HepG2 (cell line): ENCODE measurements around the gene SLC38A2. TPM values are rescaled to one million over a fixed set of nuclear protein-coding genes. Genes with fewer than 3 reads are reported as not detected.

Experiments used
- AFF4 ChIP-seq: sonication (generic); formaldehyde crosslinking; IDR thresholded peaks from 2 replicates; pipeline ENCODE4 v1.4.0; 2020; ENCODE audit warnings: missing genetic modification reagents
- AKAP8 ChIP-seq: sonication (generic); formaldehyde crosslinking; IDR thresholded peaks from 2 replicates; pipeline ENCODE4 v1.5.1; 2020; ENCODE audit warnings: mild to moderate bottlenecking, missing genetic modification reagents
- ARID4A ChIP-seq: sonication (generic); formaldehyde crosslinking; IDR thresholded peaks from 2 replicates; pipeline ENCODE4 v1.5.0; 2020; ENCODE audit warnings: mild to moderate bottlenecking, missing genetic modification reagents, borderline replicate concordance
- EHMT2 ChIP-seq: fragments of 200-600 bp; sonication (generic); IDR thresholded peaks from 2 replicates; pipeline ENCODE4 v1.7.0; 2017; ENCODE audit warnings: antibody characterized with exemption, low read depth, low read length, borderline replicate concordance
- FOXM1 ChIP-seq: sonication (generic); formaldehyde crosslinking; IDR thresholded peaks from 2 replicates; pipeline ENCODE4 v1.5.0; 2020; ENCODE audit warnings: missing genetic modification reagents
- HNRNPLL ChIP-seq: fragments of 200-400 bp; formaldehyde crosslinking; IDR thresholded peaks from 2 replicates; pipeline ENCODE4 v1.6.1; 2017; ENCODE audit warnings: mild to moderate bottlenecking, low read depth, low read length; ENCODE audit not compliant: poor library complexity, severe bottlenecking
- MIER3 ChIP-seq: IDR thresholded peaks from 2 replicates; pipeline ENCODE4 v1.6.1; 2016; ENCODE audit warnings: missing compliant biosample characterization, borderline replicate concordance
- NFIB ChIP-seq: sonication (generic); formaldehyde crosslinking; IDR thresholded peaks from 2 replicates; pipeline ENCODE4 v1.9.0; 2021; ENCODE audit warnings: missing genetic modification reagents, mild to moderate bottlenecking, borderline replicate concordance
- ZNF432 ChIP-seq: sonication (generic); formaldehyde crosslinking; IDR thresholded peaks from 2 replicates; pipeline ENCODE4 v1.5.0; 2020; ENCODE audit warnings: missing genetic modification reagents, mild to moderate bottlenecking, borderline replicate concordance
- polyA plus RNA-seq, 8 experiments: library from polyadenylated mRNA; depleted of rRNA in 3 of 8; stranded (reverse) in 7 of 8; unstranded in 1 of 8; fragments of >200 nt; fragmentation: Illumina TruSeq in 4 of 8; extraction: Trizol in 4 of 8; gene quantifications; 2 replicates each; pipeline versions ENCODE4 v1.2.1 to v1.2.3, GENCODE V29; 2011 to 2016; ENCODE audit warnings: low read depth in 4 of 8, missing spikeins in 1 of 8, mixed read lengths in 1 of 8; ENCODE audit not compliant: insufficient read depth in 1 of 8
- total RNA-seq, 5 experiments: library from RNA; depleted of rRNA; stranded (reverse); fragments of >200 nt; fragmentation: Illumina TruSeq; extraction: Trizol; gene quantifications; 2 replicates each; pipeline ENCODE4 v1.2.3, GENCODE V29; 2016; ENCODE audit warnings: low read depth in 1 of 5
- TF ChIP-seq, protein P1 (sequence below): fragments of 450-650 bp; IDR thresholded peaks from 2 replicates; pipeline ENCODE4 v1.6.1; 2016
- TF ChIP-seq, protein P2 (sequence below), 2 experiments: sonication (generic) in 1 of 2; formaldehyde crosslinking in 1 of 2; IDR thresholded peaks; 2 replicates each; pipeline versions ENCODE4 v1.5.1 to v1.6.1; 2011 to 2020; ENCODE audit warnings: borderline replicate concordance in 1 of 2, low read depth in 1 of 2, low read length in 1 of 2, mild to moderate bottlenecking in 1 of 2, missing genetic modification reagents in 1 of 2, moderate library complexity in 1 of 2

The SLC38A2 gene
- total and polyA plus RNA-seq, 2 of the 13 experiments (the other 11 are each of a cell fraction or from before 2014, with no cell fraction given): 368 to 880 TPM

DNA sequence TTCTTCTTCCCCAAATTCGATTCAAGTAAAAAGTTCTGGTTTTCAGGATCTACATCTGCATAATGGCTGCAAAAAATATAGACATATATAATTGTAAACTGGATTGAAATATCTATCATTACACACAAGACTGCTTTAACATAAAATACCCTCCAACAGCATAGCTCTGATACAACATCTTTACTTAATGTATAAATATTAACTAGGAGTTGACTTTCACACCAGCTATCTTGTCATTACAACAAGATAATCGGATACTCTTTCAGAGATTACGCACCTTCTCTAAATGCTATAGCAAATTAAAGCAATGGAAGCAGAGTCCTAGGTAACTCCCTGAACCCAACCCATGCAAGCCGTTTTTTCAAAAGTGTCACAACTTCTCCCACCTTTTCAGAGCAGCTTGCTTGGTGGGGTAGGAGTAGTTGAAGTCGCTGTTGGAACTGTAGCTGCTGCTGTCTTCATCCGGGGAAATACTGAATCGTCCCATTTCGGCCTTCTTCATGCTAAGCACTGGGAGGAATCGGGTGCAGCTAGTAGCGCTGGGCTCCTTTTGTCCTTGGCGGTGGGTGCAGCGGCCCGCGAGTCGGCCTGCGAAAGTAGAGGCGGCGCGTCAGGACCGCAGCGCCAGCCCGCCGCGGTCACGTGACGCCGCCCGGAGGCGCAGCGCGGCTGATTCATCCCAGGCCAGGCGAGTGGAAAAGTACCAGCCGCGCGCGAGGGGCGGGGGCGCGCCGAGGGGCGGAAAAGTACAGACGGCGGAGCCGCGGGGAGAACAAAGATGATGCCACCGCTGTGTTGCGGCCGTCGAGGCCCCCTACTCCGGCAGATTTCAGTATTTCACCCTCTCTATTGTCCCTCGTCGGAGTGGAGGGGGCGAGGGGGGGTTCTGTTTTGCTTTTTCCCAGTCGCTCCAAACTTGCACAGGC lies 1.5 kb downstream of the SLC38A2 start (continued):
- TF ChIP-seq ARID4A (CRISPR knock-in tag) (peak; percentile 68; the same call in 1 of the 2 replicates), HNRNPLL (peak; percentile 74), NFIB (CRISPR knock-in tag) (no peak), ZNF432 (CRISPR knock-in tag) (peak; percentile 74; the same call in 1 of the 2 replicates), EHMT2 (no peak), AFF4 (CRISPR knock-in tag) (peak; percentile 90), FOXM1 (no peak), AKAP8 (peak; percentile 99), MIER3 (CRISPR knock-in tag) (peak; percentile 20; the same call in 1 of the 2 replicates)
- TF ChIP-seq, protein P1, sequence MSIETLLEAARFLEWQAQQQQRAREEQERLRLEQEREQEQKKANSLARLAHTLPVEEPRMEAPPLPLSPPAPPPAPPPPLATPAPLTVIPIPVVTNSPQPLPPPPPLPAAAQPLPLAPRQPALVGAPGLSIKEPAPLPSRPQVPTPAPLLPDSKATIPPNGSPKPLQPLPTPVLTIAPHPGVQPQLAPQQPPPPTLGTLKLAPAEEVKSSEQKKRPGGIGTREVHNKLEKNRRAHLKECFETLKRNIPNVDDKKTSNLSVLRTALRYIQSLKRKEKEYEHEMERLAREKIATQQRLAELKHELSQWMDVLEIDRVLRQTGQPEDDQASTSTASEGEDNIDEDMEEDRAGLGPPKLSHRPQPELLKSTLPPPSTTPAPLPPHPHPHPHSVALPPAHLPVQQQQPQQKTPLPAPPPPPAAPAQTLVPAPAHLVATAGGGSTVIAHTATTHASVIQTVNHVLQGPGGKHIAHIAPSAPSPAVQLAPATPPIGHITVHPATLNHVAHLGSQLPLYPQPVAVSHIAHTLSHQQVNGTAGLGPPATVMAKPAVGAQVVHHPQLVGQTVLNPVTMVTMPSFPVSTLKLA: 0 out of 2 replicates have a peak, but pooled peaks have one; percentile 12
- TF ChIP-seq, protein P2, sequence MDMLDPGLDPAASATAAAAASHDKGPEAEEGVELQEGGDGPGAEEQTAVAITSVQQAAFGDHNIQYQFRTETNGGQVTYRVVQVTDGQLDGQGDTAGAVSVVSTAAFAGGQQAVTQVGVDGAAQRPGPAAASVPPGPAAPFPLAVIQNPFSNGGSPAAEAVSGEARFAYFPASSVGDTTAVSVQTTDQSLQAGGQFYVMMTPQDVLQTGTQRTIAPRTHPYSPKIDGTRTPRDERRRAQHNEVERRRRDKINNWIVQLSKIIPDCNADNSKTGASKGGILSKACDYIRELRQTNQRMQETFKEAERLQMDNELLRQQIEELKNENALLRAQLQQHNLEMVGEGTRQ (IDR thresholded peaks at IDR 0.05; ENCODE audit: low read depth, low read length): peak; percentile 89
- TF ChIP-seq, protein P2 (CRISPR knock-in tag; IDR thresholded peaks at IDR 0.05; ENCODE audit: borderline replicate concordance): peak; percentile 86; the same call in 1 of the 2 replicates
